ENCODE data around the gene STAT6.

- TF ChIP-seq POLR2AphosphoS5 (IDR thresholded peaks at IDR 0.05) (peak; percentile 62), POLR2A (IDR thresholded peaks at IDR 0.05) (peak; percentile 47)
- TF ChIP-seq, protein P1, sequence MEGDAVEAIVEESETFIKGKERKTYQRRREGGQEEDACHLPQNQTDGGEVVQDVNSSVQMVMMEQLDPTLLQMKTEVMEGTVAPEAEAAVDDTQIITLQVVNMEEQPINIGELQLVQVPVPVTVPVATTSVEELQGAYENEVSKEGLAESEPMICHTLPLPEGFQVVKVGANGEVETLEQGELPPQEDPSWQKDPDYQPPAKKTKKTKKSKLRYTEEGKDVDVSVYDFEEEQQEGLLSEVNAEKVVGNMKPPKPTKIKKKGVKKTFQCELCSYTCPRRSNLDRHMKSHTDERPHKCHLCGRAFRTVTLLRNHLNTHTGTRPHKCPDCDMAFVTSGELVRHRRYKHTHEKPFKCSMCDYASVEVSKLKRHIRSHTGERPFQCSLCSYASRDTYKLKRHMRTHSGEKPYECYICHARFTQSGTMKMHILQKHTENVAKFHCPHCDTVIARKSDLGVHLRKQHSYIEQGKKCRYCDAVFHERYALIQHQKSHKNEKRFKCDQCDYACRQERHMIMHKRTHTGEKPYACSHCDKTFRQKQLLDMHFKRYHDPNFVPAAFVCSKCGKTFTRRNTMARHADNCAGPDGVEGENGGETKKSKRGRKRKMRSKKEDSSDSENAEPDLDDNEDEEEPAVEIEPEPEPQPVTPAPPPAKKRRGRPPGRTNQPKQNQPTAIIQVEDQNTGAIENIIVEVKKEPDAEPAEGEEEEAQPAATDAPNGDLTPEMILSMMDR (IDR thresholded peaks at IDR 0.05) = peak in 1 of 4 experiments; percentile 33
Observed at GRCh38 chr12:57087691-57088353, 23.3 kb downstream of the STAT6 start.
